CD4-positive, alpha-beta memory T cell (primary cell): ENCODE measurements around the gene TPD52L3. TPM values are rescaled to one million over a fixed set of nuclear protein-coding genes. Genes with fewer than 3 reads are reported as not detected.
A peak's percentile ranks its signal among the peaks of the same experiment; 100 is the strongest.

Experiments
- CTCF ChIA-PET: fragments of 350-600 bp; sonication (Branson Sonifier 250); formaldehyde crosslinking; loops from one replicate; lab custom pipeline; 2021; ENCODE audit warnings: inconsistent platforms; ENCODE audit not compliant: partially characterized antibody; lab: Charles Lee
- POLR2A ChIA-PET: fragments of 350-600 bp; sonication (Branson Sonifier 250); formaldehyde crosslinking; loops from one replicate; lab custom pipeline; 2021; ENCODE audit not compliant: partially characterized antibody; lab: Charles Lee
- DNase-seq, 5 donors: peaks; one replicate each; pipeline versions ENCODE4 v3.0.0 to v3.0.0-alpha.2; 2020 to 2022; ENCODE audit warnings: mixed read lengths in 1 of 5
- H3K27ac ChIP-seq: one replicate; pipeline ENCODE4 v1.7.0; 2013; ENCODE audit warnings: low read depth, low read length
- H3K27me3 ChIP-seq: 2 replicates; pipeline ENCODE4 v1.7.0; 2013; ENCODE audit warnings: mild to moderate bottlenecking, low read length, moderate library complexity; ENCODE audit not compliant: insufficient read depth
- H3K36me3 ChIP-seq: 2 replicates; pipeline ENCODE4 v1.7.0; 2013; ENCODE audit warnings: mild to moderate bottlenecking, low read length, moderate library complexity; ENCODE audit not compliant: insufficient read depth
- H3K4me1 ChIP-seq: 2 replicates; pipeline ENCODE4 v1.7.0; 2013; ENCODE audit warnings: mild to moderate bottlenecking, low read length, moderate library complexity; ENCODE audit not compliant: insufficient read depth
- H3K4me3 ChIP-seq, 2 donors: one replicate each; pipeline ENCODE4 v1.7.0; 2013; ENCODE audit warnings: low read length in 2 of 2, mild to moderate bottlenecking in 1 of 2
- H3K9me3 ChIP-seq, 2 donors: one replicate each; pipeline ENCODE4 v1.7.0; 2013; ENCODE audit warnings: low read length in 2 of 2, control low read depth in 1 of 2; ENCODE audit not compliant: control insufficient read depth in 1 of 2
- H3K27ac Mint-ChIP-seq, 7 donors: one replicate each; pipeline ENCODE4 v1.8.0; 2020 to 2021; ENCODE audit warnings: mixed read lengths in 7 of 7, mild to moderate bottlenecking in 6 of 7, inconsistent platforms in 3 of 7, moderate library complexity in 3 of 7
- H3K27me3 Mint-ChIP-seq, 2 donors: one replicate each; pipeline ENCODE4 v1.8.0; 2020 to 2021; ENCODE audit warnings: mixed read lengths in 2 of 2
- H3K36me3 Mint-ChIP-seq, 2 donors: one replicate each; pipeline ENCODE4 v1.8.0; 2020 to 2021; ENCODE audit warnings: mixed read lengths in 2 of 2, inconsistent platforms in 1 of 2, mild to moderate bottlenecking in 1 of 2
- H3K4me1 Mint-ChIP-seq, 4 donors: one replicate each; pipeline ENCODE4 v1.8.0; 2020 to 2021; ENCODE audit warnings: mixed read lengths in 4 of 4, mild to moderate bottlenecking in 1 of 4
- H3K4me3 Mint-ChIP-seq, 8 donors: one replicate each; pipeline ENCODE4 v1.8.0; 2020 to 2021; ENCODE audit warnings: mixed read lengths in 8 of 8, mild to moderate bottlenecking in 7 of 8, moderate library complexity in 6 of 8, inconsistent platforms in 3 of 8
- H3K9me3 Mint-ChIP-seq, 8 donors: one replicate each; pipeline ENCODE4 v1.8.0; 2020 to 2021; ENCODE audit warnings: mixed read lengths in 8 of 8, mild to moderate bottlenecking in 5 of 8, inconsistent platforms in 3 of 8, moderate library complexity in 1 of 8
- intact Hi-C: fragments of 100-400 bp; cut with micrococcal nuclease; formaldehyde crosslinking; loops from one replicate; pipeline ENCODE4 v1.15.1; 2023
- polyA plus RNA-seq, 2 donors: library from polyadenylated mRNA; unstranded; fragments of 300-500 nt; fragmentation: Illumina TruSeq; gene quantifications; one replicate each; pipeline ENCODE4 v1.2.3, GENCODE V29; 2021
- total RNA-seq, 2 experiments: library from RNA; stranded (reverse); gene quantifications; one replicate each; pipeline ENCODE4 v1.2.3, GENCODE V29; 2021

Gene TPD52L3
- total and polyA plus RNA-seq, 4 experiments from 2014 or later: not detected

DNA sequence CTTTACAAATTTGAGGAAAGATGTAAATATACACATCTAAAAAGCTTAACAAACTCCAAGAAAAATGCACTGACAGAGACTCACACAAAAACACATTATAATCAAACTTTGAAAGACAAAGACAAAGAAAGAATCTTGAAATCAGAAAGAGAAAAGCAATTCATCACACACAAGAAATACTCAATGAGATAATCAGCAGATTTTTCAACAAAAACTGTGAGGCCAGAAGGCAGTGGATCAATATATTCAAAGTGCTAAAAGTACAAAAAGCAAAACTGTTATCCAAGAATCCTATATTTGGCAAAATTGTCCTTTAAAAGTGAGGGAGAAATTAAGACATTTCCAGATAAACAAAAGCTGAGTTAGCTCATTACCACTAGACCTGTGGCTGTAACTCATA, 6.1 kb downstream of the TPD52L3 start:
- ChIA-PET CTCF (interaction anchor here (0.7 kb wide), 1 partner anchor 28 kb away, joined by 3 read pairs; no protein-coding TSS in a partner anchor), POLR2A (no interaction called here)
- H3K9me3 Mint-ChIP-seq: peaks cover 3 to 47% (median 29%) of the 10 kb centered on the region in 8 donors
- Histone ChIP-seq H3K36me3 (no peaks in the 10 kb centered on the region), H3K27ac (no peak overlapping the region), H3K9me3 (no peaks in the 10 kb centered on the region), H3K4me1 (no peaks in the 10 kb centered on the region), H3K4me3 (no peak overlapping the region), H3K27me3 (no peaks in the 10 kb centered on the region)
- peaks cover 3 to 9% of the 10 kb centered on the region in 2 donors for H3K36me3 Mint-ChIP-seq
- peaks cover 27 to 31% of the 10 kb centered on the region in 2 donors for H3K27me3 Mint-ChIP-seq
- H3K27ac Mint-ChIP-seq: no peak overlapping the region
- H3K4me3 Mint-ChIP-seq: no peak overlapping the region
- no peaks in the 10 kb centered on the region for H3K4me1 Mint-ChIP-seq
- intact Hi-C loops: no loop called here
- no peak for DNase-seq

DNA sequence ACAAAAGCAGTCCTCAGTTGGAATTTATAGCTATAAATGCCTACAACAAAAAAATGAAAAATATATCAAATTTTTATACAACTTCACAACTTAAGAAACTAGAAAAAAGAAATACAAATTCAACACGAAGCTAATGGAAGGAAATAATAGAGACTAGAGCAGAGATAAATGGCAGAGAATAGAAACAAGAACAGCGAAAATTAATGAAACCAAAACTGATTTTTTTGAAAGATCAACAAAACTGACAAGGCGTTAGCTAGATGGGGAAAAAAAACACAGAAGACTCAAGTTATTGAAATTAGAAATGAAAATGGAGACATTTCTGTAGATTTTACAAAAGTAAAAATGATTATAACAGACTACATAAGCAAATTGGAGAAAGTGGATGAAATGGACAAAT, 20.6 kb downstream of the TPD52L3 start:
- no peak for DNase-seq
- CTCF ChIA-PET: interaction anchor here (0.7 to 1.5 kb wide), 3 partner anchors 11 to 315 kb away, joined by 3 to 5 read pairs (median 4); no protein-coding TSS in a partner anchor
- H3K36me3 Mint-ChIP-seq: no peaks in the 10 kb centered on the region
- H3K4me3 ChIP-seq: no peak overlapping the region
- intact Hi-C loops: no loop called here
- POLR2A ChIA-PET: no interaction called here
- H3K4me1 Mint-ChIP-seq: no peaks in the 10 kb centered on the region
- peak overlapping the region in 2 of 7 donors; percentile 11 to 20 for H3K27ac Mint-ChIP-seq
- peaks cover 0 to 1% of the 10 kb centered on the region in 2 donors for H3K27me3 Mint-ChIP-seq
- no peaks in the 10 kb centered on the region for H3K36me3 ChIP-seq
- H3K9me3 ChIP-seq: no peaks in the 10 kb centered on the region
- no peak overlapping the region for H3K4me3 Mint-ChIP-seq
- H3K27me3 ChIP-seq: no peaks in the 10 kb centered on the region
- no peaks in the 10 kb centered on the region for H3K4me1 ChIP-seq
- no peak overlapping the region for H3K27ac ChIP-seq
- H3K9me3 Mint-ChIP-seq: no peaks in the 10 kb centered on the region

DNA sequence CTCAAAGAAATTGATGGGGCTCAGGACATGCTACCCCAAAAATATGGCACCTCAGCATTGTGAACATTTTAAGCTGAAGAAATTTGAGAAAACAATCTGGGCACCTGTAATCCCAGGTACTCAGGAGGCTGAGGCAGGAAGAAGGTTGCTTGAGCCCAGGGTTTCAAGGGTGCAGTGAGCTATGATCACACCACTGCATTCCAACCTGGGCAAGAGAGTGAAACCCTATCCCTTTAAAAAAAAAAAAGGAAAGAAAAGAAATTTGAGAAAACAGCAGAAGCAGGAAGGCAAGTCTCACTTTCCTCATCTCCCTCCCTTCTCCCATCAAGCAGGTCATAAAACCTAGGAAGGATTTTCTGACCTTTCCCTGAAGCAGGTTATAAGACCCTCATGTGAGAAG, 23.6 kb downstream of the TPD52L3 start:
- H3K4me3 Mint-ChIP-seq: no peak overlapping the region
- POLR2A ChIA-PET: no interaction called here
- no peaks in the 10 kb centered on the region for H3K9me3 Mint-ChIP-seq
- intact Hi-C loops: loop anchor here (5.0 kb wide), 1 partner anchor 141 kb away; no protein-coding TSS in a partner anchor
- Histone ChIP-seq H3K36me3 (no peaks in the 10 kb centered on the region), H3K27ac (no peak overlapping the region), H3K4me1 (no peaks in the 10 kb centered on the region), H3K27me3 (no peaks in the 10 kb centered on the region), H3K9me3 (no peaks in the 10 kb centered on the region), H3K4me3 (no peak overlapping the region)
- no peaks in the 10 kb centered on the region for H3K4me1 Mint-ChIP-seq
- peaks cover 1 to 5% of the 10 kb centered on the region in 2 donors for H3K27me3 Mint-ChIP-seq
- no peak for DNase-seq
- H3K27ac Mint-ChIP-seq: no peak overlapping the region
- CTCF ChIA-PET: interaction anchor here (0.7 to 10.8 kb wide), 6 partner anchors 9 to 335 kb away, joined by 3 to 236 read pairs (median 4); no protein-coding TSS in a partner anchor
- no peaks in the 10 kb centered on the region for H3K36me3 Mint-ChIP-seq

DNA sequence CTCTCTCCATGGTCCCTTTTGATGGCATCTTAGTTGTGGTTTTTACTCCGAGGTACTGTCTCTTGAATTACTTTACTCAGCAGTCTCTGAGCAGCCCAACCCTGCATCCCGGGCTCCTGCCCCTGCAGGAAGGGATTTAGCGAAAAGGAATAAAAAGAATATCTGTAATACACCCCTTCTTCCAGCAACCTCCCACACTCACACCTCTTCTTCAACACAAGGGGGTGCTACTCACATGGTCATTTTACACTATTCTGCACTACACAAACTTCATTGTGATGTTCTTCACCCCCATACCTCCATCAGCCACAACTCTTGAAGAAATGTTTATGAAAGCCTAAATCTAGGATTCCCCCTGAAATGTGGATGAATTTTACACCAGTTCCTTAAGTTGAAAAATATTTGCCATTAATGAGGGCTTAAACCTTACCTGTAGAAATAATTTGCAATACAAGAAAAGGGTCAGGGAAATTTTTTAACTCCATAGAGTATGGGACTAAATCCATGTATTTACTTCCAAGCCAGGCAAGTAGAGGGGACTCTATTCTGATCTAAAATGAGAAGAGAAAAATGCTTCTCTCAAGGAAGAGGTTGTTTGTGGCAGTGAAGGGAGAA, 26.0 kb downstream of the TPD52L3 start:
- H3K4me3 Mint-ChIP-seq: no peak overlapping the region
- no peak overlapping the region for H3K27ac Mint-ChIP-seq
- ChIA-PET CTCF (interaction anchor here (0.7 to 10.8 kb wide), 17 partner anchors 10 to 222 kb away, joined by 3 to 236 read pairs (median 5); no protein-coding TSS in a partner anchor), POLR2A (no interaction called here)
- no peak overlapping the region for H3K27ac ChIP-seq
- no peaks in the 10 kb centered on the region for H3K4me1 Mint-ChIP-seq
- H3K9me3 Mint-ChIP-seq: no peaks in the 10 kb centered on the region
- peaks cover 1 to 5% of the 10 kb centered on the region in 2 donors for H3K27me3 Mint-ChIP-seq
- no peaks in the 10 kb centered on the region for H3K36me3 ChIP-seq
- H3K27me3 ChIP-seq: no peaks in the 10 kb centered on the region
- no peaks in the 10 kb centered on the region for H3K36me3 Mint-ChIP-seq
- DNase-seq: peak in 4 of 5 donors; percentile 51 to 66 (median 59)
- H3K9me3 ChIP-seq: no peaks in the 10 kb centered on the region
- H3K4me3 ChIP-seq: no peak overlapping the region
- intact Hi-C loops: loop anchor here (1.0 to 5.0 kb wide), 5 partner anchors 59 to 385 kb away; partner anchors contain the start of gene UHRF2
- no peaks in the 10 kb centered on the region for H3K4me1 ChIP-seq

- Histone ChIP-seq H3K4me3 (no peak overlapping the region), H3K36me3 (no peaks in the 10 kb centered on the region), H3K4me1 (no peaks in the 10 kb centered on the region), H3K9me3 (no peaks in the 10 kb centered on the region), H3K27me3 (no peaks in the 10 kb centered on the region), H3K27ac (no peak overlapping the region)
- no peak overlapping the region for H3K27ac Mint-ChIP-seq
- intact Hi-C loops: no loop called here
- ChIA-PET POLR2A (interaction anchor here (1.0 to 1.4 kb wide), 2 partner anchors 57 to 212 kb away, joined by 4 to 5 read pairs; partner anchors contain the start of gene UHRF2), CTCF (interaction anchor here (0.8 to 10.8 kb wide), 14 partner anchors 9 to 470 kb away, joined by 3 to 236 read pairs (median 3); partner anchors contain the start of gene UHRF2)
- peaks cover 1 to 5% of the 10 kb centered on the region in 2 donors for H3K27me3 Mint-ChIP-seq
- no peak for DNase-seq
- no peaks in the 10 kb centered on the region for H3K9me3 Mint-ChIP-seq
- H3K36me3 Mint-ChIP-seq: no peaks in the 10 kb centered on the region
- H3K4me3 Mint-ChIP-seq: no peak overlapping the region
- no peaks in the 10 kb centered on the region for H3K4me1 Mint-ChIP-seq
Observed at GRCh38 chr9:6355728-6356127, 27.6 kb downstream of the TPD52L3 start.

DNA sequence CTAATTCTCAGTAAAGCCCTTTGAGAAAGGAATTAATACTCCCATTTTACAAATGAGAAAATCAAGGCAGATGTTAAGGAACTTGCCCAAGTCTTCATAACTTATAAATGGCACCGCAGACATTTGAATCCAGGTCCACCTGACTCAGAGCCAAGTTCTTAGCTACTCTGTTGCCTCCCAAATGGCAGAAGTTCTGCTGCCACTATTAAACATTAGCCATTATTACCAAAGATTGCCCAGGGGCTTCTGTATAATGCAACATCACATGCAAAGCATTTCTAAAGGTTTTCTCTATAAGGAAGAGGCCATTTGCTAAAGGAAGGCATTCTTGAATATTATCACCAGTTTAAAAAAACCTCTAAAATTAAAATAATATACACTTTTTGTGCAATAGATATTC, 28.3 kb downstream of the TPD52L3 start:
- no peaks in the 10 kb centered on the region for H3K36me3 Mint-ChIP-seq
- Histone ChIP-seq H3K9me3 (no peaks in the 10 kb centered on the region), H3K27me3 (no peaks in the 10 kb centered on the region), H3K4me3 (no peak overlapping the region), H3K36me3 (no peaks in the 10 kb centered on the region), H3K4me1 (no peaks in the 10 kb centered on the region), H3K27ac (no peak overlapping the region)
- peaks cover 1 to 5% of the 10 kb centered on the region in 2 donors for H3K27me3 Mint-ChIP-seq
- no peak overlapping the region for H3K4me3 Mint-ChIP-seq
- H3K27ac Mint-ChIP-seq: peak overlapping the region in 1 of 7 donors; percentile 60
- H3K4me1 Mint-ChIP-seq: no peaks in the 10 kb centered on the region
- POLR2A ChIA-PET: interaction anchor here (1.4 kb wide), 1 partner anchor 56 kb away, joined by 5 read pairs; the partner anchor contains the start of gene UHRF2
- no peaks in the 10 kb centered on the region for H3K9me3 Mint-ChIP-seq
- intact Hi-C loops: no loop called here
- CTCF ChIA-PET: interaction anchor here (1.0 to 10.8 kb wide), 7 partner anchors 8 to 219 kb away, joined by 3 to 236 read pairs (median 8); no protein-coding TSS in a partner anchor
- no peak for DNase-seq

DNA sequence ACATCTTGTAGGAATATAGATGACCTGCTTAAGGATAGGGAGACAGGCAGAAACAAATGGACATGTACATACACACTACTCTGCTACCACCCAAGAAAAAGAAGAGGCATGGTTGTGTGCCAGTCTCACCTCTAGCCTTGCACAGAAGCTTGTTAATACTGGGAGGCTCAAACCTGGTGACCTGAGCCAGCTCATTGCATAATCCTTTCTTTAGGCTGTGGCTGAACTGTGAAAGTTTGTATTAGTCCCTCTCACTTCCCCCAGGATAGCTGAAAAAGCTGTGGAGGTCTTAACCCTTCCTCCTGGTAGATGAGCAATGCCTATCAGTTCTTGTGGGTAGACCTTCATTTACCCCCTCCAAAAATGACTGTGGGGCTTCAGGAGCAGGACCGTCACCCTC, 28.7 kb downstream of the TPD52L3 start:
- H3K27ac ChIP-seq: no peak overlapping the region
- Mint-ChIP-seq H3K4me1 (no peaks in the 10 kb centered on the region), H3K4me3 (no peak overlapping the region), H3K27me3 (peaks cover 1 to 5% of the 10 kb centered on the region in 2 donors), H3K36me3 (no peaks in the 10 kb centered on the region), H3K27ac (no peak overlapping the region), H3K9me3 (no peaks in the 10 kb centered on the region)
- H3K4me1 ChIP-seq: no peaks in the 10 kb centered on the region
- no peak overlapping the region for H3K4me3 ChIP-seq
- DNase-seq: no peak
- no peaks in the 10 kb centered on the region for H3K9me3 ChIP-seq
- H3K36me3 ChIP-seq: no peaks in the 10 kb centered on the region
- POLR2A ChIA-PET: no interaction called here
- CTCF ChIA-PET: interaction anchor here (0.6 to 10.8 kb wide), 5 partner anchors 12 to 308 kb away, joined by 3 to 236 read pairs (median 8); no protein-coding TSS in a partner anchor
- H3K27me3 ChIP-seq: no peaks in the 10 kb centered on the region
- intact Hi-C loops: no loop called here
